T-cell (primary cell): ENCODE measurements around the gene SELP. TPM values are rescaled to one million over a fixed set of nuclear protein-coding genes. Genes with fewer than 3 reads are reported as not detected.
"Not testable (repeated sequence)": the region's sequence is repeated elsewhere in the genome, so short reads cannot be mapped to it uniquely, and the experiment has no call there.

Experiments
- ATAC-seq, 4 experiments: fragments of 200-7000 bp in 3 of 4; fragments of 150-1000 bp in 1 of 4; cut with Tn5 transposase; replicated peaks in 1 of 4; 1 replicate in 3 of 4; 2 replicates in 1 of 4; pipeline ENCODE4 v1.10.0; 2021; ENCODE audit warnings: moderate library complexity in 3 of 4, mild to moderate bottlenecking in 2 of 4, moderate number of reproducible peaks in 1 of 4
- CTCF ChIA-PET, 2 donors: fragments of 300-600 bp; sonication (Branson Sonifier 250); formaldehyde crosslinking; loops; one replicate each; lab custom pipeline; 2022; ENCODE audit warnings: antibody characterized with exemption in 2 of 2; lab: Charles Lee
- POLR2A ChIA-PET, 2 donors: fragments of 300-600 bp; sonication (Branson Sonifier 250); formaldehyde crosslinking; loops; one replicate each; lab custom pipeline; 2022; ENCODE audit warnings: antibody characterized with exemption in 2 of 2; lab: Charles Lee
- DNase-seq, 35 experiments: peaks; one replicate each; pipeline versions ENCODE4 v3.0.0 to v3.0.0-alpha.2; 2013 to 2023
- H3K27ac ChIP-seq: one replicate; pipeline ENCODE4 v1.5.1; 2013; ENCODE audit warnings: low read length
- H3K27me3 ChIP-seq, 2 experiments: replicated peaks in 1 of 2; 1 replicate in 1 of 2; 2 replicates in 1 of 2; pipeline versions ENCODE4 v1.6.1 to v1.7.0; 2013; ENCODE audit warnings: low read length in 1 of 2, mixed read lengths in 1 of 2; ENCODE audit not compliant: control insufficient read depth in 2 of 2, insufficient read depth in 2 of 2; ENCODE audit errors: extremely low read depth in 1 of 2
- H3K36me3 ChIP-seq, 2 donors: 1 replicate in 1 of 2; 2 replicates in 1 of 2; pipeline versions ENCODE4 v1.6.1 to v1.7.0; 2013; ENCODE audit warnings: low read length in 1 of 2; ENCODE audit not compliant: control insufficient read depth in 2 of 2, insufficient read depth in 1 of 2; ENCODE audit errors: extremely low read depth in 1 of 2
- H3K4me1 ChIP-seq, 2 experiments: 1 replicate in 1 of 2; 2 replicates in 1 of 2; pipeline versions ENCODE4 v1.6.1 to v1.7.0; 2013; ENCODE audit warnings: low read length in 2 of 2, mixed read lengths in 1 of 2; ENCODE audit not compliant: insufficient read depth in 2 of 2, control insufficient read depth in 1 of 2; ENCODE audit errors: extremely low read depth in 1 of 2
- H3K4me3 ChIP-seq, 2 donors: 1 replicate in 1 of 2; 2 replicates in 1 of 2; pipeline versions ENCODE4 v1.5.1 to v1.7.0; 2013; ENCODE audit warnings: mild to moderate bottlenecking in 2 of 2, low read length in 1 of 2, moderate library complexity in 1 of 2; ENCODE audit not compliant: control insufficient read depth in 1 of 2; ENCODE audit errors: extremely low read depth in 1 of 2
- H3K9me3 ChIP-seq: 2 replicates; pipeline ENCODE4 v1.7.0; 2013
- H3K27ac Mint-ChIP-seq, 2 donors: one replicate each; pipeline ENCODE4 v1.8.0; 2020 to 2021; ENCODE audit warnings: mild to moderate bottlenecking in 2 of 2, mixed read lengths in 2 of 2
- H3K27me3 Mint-ChIP-seq, 2 donors: one replicate each; pipeline ENCODE4 v1.8.0; 2021 to 2022; ENCODE audit warnings: mixed read lengths in 2 of 2
- H3K36me3 Mint-ChIP-seq: one replicate; pipeline ENCODE4 v1.8.0; 2021; ENCODE audit warnings: mixed read lengths
- H3K4me1 Mint-ChIP-seq, 3 donors: one replicate each; pipeline ENCODE4 v1.8.0; 2020 to 2022; ENCODE audit warnings: mixed read lengths in 3 of 3, mild to moderate bottlenecking in 1 of 3
- H3K4me3 Mint-ChIP-seq, 3 donors: one replicate each; pipeline ENCODE4 v1.8.0; 2020 to 2022; ENCODE audit warnings: mild to moderate bottlenecking in 3 of 3, mixed read lengths in 3 of 3, moderate library complexity in 3 of 3
- H3K9me3 Mint-ChIP-seq, 3 donors: one replicate each; pipeline ENCODE4 v1.8.0; 2020 to 2022; ENCODE audit warnings: mixed read lengths in 3 of 3
- WGBS: methylation state at CpG from one replicate; pipeline ENCODE4 v1.1.5; 2013; ENCODE audit warnings: missing lambda C conversion rate; ENCODE audit not compliant: insufficient coverage; 5-methylcytosine and 5-hydroxymethylcytosine counted together
- total RNA-seq, 35 experiments: library from RNA in 6 of 35; stranded (reverse) in 6 of 35; fragments of 120-200 nt in 1 of 35; gene quantifications; one replicate each; pipeline versions ENCODE4 v1.2.1 to v1.2.4 and lab custom pipeline; 2013 to 2026

Gene SELP
- 1 to 10 TPM; 1.3 to 3.4 (median 1.9) TPM for total RNA-seq
- 1.7 TPM for total RNA-seq (2013)
- 0.21 to 15.0 (median 2.9) reads per million in 29 experiments for total RNA-seq (lab: John Stamatoyannopoulos, UW)

DNA sequence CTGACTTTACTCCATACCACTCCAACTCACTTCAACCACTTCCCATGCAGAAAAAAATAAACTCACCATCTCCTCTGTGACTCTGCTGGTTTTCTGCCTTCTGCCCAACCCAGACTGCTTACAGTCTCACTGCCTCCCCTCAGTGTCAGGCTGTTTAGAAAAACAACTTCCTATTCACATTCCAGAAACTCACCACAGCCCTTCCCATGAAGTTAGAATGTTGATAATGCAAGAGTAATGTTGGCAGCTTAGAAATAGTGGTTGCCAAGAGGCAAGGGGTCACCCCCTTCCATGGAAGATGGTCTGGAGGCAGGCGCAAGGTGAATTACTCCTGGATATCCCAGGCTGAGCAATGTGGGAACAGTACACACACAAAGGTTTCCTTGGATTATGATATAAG, at the start of gene SELP:
Gene SELP, minus strand, starts transcription at position 119 of the 400 bp plus-strand sequence. Its CDS starts 50 bp downstream, at position 69.
- H3K36me3 ChIP-seq, result no peaks in the 10 kb centered on the region

DNA sequence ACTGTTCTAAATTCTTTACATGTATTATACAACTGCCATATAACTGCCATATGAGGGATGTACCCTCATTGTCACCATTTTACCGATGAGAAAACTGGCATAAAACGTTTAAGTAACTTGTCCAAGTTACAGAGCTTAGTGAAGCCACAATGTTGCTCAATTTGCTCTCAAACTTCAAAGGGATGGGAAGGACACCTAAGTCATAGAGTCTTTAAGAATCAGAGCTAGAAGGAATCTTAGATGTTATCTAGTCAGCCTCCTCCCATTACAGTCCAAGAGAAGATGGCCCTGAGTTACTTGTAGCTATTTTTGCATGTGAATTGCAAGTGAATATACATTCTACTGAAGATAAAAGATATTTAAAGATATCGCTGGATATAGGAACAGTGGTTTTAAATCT, 49.8 kb upstream of the SELP start:
- peak overlapping the region; percentile 18 to 39 for H3K27ac Mint-ChIP-seq
- H3K4me3 Mint-ChIP-seq, result peak overlapping the region in 1 of 3 donors; percentile 58
- POLR2A ChIA-PET, result interaction anchor here in 1 of 2 donors (0.6 kb wide), 2 partner anchors 18 to 19 kb away, joined by 3 read pairs; no protein-coding TSS in a partner anchor
- no peaks in the 10 kb centered on the region for H3K36me3 Mint-ChIP-seq
- no peak overlapping the region for H3K4me3 ChIP-seq
- no peaks in the 10 kb centered on the region for H3K27me3 ChIP-seq
- H3K4me1 ChIP-seq, result peaks cover 29 to 35% of the 10 kb centered on the region in 2 experiments
- DNase-seq (no peak), ATAC-seq (no peak)
- CTCF ChIA-PET, result interaction anchor here (0.9 to 1.7 kb wide), 8 partner anchors 9 to 128 kb away, joined by 3 to 8 read pairs (median 4); no protein-coding TSS in a partner anchor
- no CpG with 5 or more reads among the region's 3 CpGs for WGBS
- H3K9me3 ChIP-seq, result no peaks in the 10 kb centered on the region
- no peaks in the 10 kb centered on the region for H3K27me3 Mint-ChIP-seq
- H3K9me3 Mint-ChIP-seq, result no peaks in the 10 kb centered on the region
- no peaks in the 10 kb centered on the region for H3K36me3 ChIP-seq
- H3K27ac ChIP-seq, result no peak overlapping the region
- H3K4me1 Mint-ChIP-seq, result peaks cover 60 to 74% (median 63%) of the 10 kb centered on the region in 3 donors

More for the DNA sequence above, at the start of gene SELP:
- WGBS, result no CpG with 5 or more reads among the region's 1 CpG
- no peak for DNase-seq
- Histone ChIP-seq H3K27me3 (no peaks in the 10 kb centered on the region), H3K4me3 (no peak within 1 kb of the TSS), H3K9me3 (peaks cover 4% of the 10 kb centered on the region), H3K27ac (no peak within 1 kb of the TSS), H3K4me1 (peaks cover 23 to 48% of the 10 kb centered on the region in 2 experiments)
- POLR2A ChIA-PET, result interaction anchor here in 1 of 2 donors (0.7 kb wide), 1 partner anchor 281 kb away, joined by 4 read pairs; no protein-coding TSS in a partner anchor
- peaks cover 15% of the 10 kb centered on the region for H3K36me3 Mint-ChIP-seq
- H3K9me3 Mint-ChIP-seq, result peaks cover 6 to 12% (median 8%) of the 10 kb centered on the region in 3 donors
- peak within 1 kb of the TSS in 1 of 2 donors; percentile 88 for H3K27ac Mint-ChIP-seq
- CTCF ChIA-PET, result no interaction called here
- ATAC-seq, result no peak
- peak within 1 kb of the TSS in 1 of 3 donors; percentile 20 for H3K4me3 Mint-ChIP-seq
- peaks cover 45 to 54% (median 49%) of the 10 kb centered on the region in 3 donors for H3K4me1 Mint-ChIP-seq
- no peaks in the 10 kb centered on the region for H3K27me3 Mint-ChIP-seq

DNA sequence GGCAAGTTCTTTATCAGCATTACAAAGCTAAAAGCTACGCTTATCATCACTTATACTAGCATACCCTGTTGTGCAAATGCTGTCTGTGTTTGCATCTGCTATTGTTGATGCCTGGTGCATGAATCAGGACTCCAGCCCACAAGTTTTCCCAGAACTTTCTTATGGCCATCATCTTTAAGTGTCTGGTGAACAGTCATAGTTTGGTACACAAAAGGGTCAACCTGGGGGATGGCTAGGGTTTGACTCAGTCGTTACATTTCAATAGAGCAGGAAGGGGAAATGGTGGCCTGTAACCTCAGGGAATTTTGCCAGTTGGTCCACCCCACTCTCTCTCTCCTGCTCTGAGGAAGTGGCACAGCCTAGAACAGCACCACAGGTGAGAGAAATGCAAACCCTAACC, 46.1 kb upstream of the SELP start:
- Histone ChIP-seq H3K27me3 (no peaks in the 10 kb centered on the region), H3K36me3 (no peaks in the 10 kb centered on the region), H3K9me3 (no peaks in the 10 kb centered on the region), H3K4me1 (peaks cover 23 to 31% of the 10 kb centered on the region in 2 experiments), H3K27ac (no peak overlapping the region), H3K4me3 (no peak overlapping the region)
- Mint-ChIP-seq H3K4me3 (peak overlapping the region in 1 of 3 donors; percentile 43), H3K9me3 (peaks cover 0 to 12% (median 10%) of the 10 kb centered on the region in 3 donors), H3K27me3 (no peaks in the 10 kb centered on the region), H3K4me1 (peaks cover 53 to 76% (median 63%) of the 10 kb centered on the region in 3 donors), H3K36me3 (peaks cover 9% of the 10 kb centered on the region), H3K27ac (peak overlapping the region; percentile 68 to 74)
- ChIA-PET CTCF (interaction anchor here (0.9 to 2.0 kb wide), 4 partner anchors 28 to 36 kb away, joined by 3 to 4 read pairs (median 4); no protein-coding TSS in a partner anchor), POLR2A (interaction anchor here in 1 of 2 donors (0.6 to 1.0 kb wide), 2 partner anchors 39 to 1217 kb away, joined by 3 to 13 read pairs; no protein-coding TSS in a partner anchor)
- DNase-seq (no peak), ATAC-seq (peak in 2 of 4 experiments; percentile 41 to 43)
- no CpG with 5 or more reads among the region's 2 CpGs for WGBS

DNA sequence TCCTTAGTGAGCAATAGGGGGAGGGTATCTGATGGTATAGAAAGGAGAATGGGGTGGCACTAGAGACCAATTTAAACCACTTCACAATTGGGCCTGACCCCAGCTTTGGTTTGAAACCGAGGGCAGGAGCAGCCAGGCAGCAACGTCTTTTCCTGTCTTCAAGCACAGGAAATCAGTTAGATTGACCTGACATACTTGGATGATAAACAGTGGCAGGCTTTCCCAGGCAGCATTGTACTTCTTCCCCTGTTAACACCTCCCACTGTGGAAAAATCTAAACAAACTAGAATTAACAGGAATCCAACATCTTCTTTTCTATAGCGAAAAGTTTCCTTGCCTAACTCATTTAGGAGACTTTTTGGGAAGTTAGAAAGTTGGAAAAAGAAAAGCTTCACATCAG, 40.9 kb upstream of the SELP start:
- no peak for DNase-seq
- Mint-ChIP-seq H3K4me1 (peaks cover 57 to 65% (median 65%) of the 10 kb centered on the region in 3 donors), H3K27ac (peak overlapping the region; percentile 79 to 85), H3K9me3 (peaks cover 0 to 12% (median 10%) of the 10 kb centered on the region in 3 donors), H3K4me3 (peak overlapping the region in 1 of 3 donors; percentile 63), H3K27me3 (no peaks in the 10 kb centered on the region), H3K36me3 (peaks cover 14% of the 10 kb centered on the region)
- Histone ChIP-seq H3K9me3 (no peaks in the 10 kb centered on the region), H3K36me3 (no peaks in the 10 kb centered on the region), H3K27ac (no peak overlapping the region), H3K27me3 (no peaks in the 10 kb centered on the region), H3K4me3 (no peak overlapping the region), H3K4me1 (peaks cover 9 to 23% of the 10 kb centered on the region in 2 experiments)
- POLR2A ChIA-PET, result no interaction called here
- 0% methylated on average over 1 of the region's 3 CpGs for WGBS
- no peak for ATAC-seq
- CTCF ChIA-PET, result interaction anchor here in 1 of 2 donors (1.1 to 1.5 kb wide), 3 partner anchors 9 to 36 kb away, joined by 3 to 4 read pairs (median 3); no protein-coding TSS in a partner anchor

DNA sequence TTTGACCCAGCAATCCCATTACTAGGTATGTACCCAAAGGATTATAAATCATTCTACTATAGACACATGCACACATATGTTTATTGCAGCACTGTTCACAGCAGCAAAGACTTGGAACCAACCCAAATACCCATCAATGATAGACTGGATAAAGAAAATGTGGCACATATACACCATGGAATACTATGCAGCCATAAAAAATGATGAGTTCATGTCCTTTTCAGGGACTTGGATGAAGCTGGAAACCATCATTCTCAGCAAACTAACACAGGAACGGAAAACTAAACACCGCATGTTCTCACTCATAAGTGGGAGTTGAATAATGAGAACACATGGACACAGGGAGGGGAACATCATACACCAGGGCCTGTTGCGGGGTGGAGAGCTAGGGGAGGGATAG, 40.3 kb upstream of the SELP start:
- H3K4me3 ChIP-seq, POLR2A ChIA-PET, H3K27me3 ChIP-seq, DNase-seq, ATAC-seq, H3K27ac ChIP-seq, H3K9me3 ChIP-seq, H3K27me3 Mint-ChIP-seq, H3K36me3 ChIP-seq: not testable (repeated sequence)
- peaks cover 8 to 22% of the 10 kb centered on the region in 2 experiments for H3K4me1 ChIP-seq
- peak overlapping the region; percentile 79 to 85 for H3K27ac Mint-ChIP-seq
- peaks cover 14% of the 10 kb centered on the region for H3K36me3 Mint-ChIP-seq
- CTCF ChIA-PET, result interaction anchor here in 1 of 2 donors (1.1 to 1.5 kb wide), 2 partner anchors 10 to 12 kb away, joined by 3 to 4 read pairs; no protein-coding TSS in a partner anchor
- no CpG with 5 or more reads among the region's 3 CpGs for WGBS
- H3K9me3 Mint-ChIP-seq, result peaks cover 0 to 12% (median 10%) of the 10 kb centered on the region in 3 donors
- peaks cover 52 to 62% (median 59%) of the 10 kb centered on the region in 3 donors for H3K4me1 Mint-ChIP-seq
- peak overlapping the region in 1 of 3 donors; percentile 63 for H3K4me3 Mint-ChIP-seq

DNA sequence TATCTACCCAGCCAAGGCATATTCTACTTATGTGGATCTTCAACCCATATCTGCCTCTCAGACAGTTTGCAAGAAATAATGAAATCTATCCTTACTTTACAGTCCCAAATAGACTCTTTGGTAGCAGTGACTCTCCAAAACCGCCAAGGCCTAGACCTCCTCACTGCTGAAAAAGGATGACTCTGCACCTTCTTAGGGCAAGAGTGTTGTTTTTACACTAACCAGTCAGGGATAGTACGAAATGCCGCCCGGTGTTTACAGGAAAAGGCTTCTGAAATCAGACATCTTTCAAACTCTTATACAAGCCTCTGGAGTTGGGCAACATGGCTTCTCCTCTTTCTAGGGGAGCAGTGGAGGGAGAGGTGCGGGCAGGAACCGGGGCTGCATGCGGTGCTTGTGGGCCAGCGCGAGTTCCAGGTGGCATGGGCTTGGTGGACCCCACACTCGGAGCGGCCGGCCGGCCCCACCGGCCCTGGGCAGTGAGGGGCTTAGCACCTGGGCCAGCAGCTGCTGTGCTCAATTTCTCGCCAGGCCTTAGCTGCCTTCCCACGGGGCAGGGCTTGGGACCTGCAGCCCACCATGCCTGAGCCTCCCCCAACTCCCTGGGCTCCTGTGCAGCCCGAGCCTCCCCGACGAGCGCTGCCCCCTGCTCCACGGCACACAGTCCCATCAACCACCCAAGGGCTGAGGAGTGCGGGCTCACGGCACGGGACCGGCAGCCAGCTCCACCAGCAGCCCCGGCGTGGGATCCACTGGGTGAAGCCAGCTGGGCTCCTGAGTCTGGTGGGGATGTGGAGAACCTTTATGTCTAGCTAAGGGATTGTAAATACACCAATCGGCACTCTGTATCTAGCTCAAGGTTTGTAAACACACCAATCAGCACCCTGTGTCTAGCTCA, 38.0 kb upstream of the SELP start:
- H3K36me3 ChIP-seq, H3K4me3 ChIP-seq, H3K27me3 ChIP-seq, H3K27me3 Mint-ChIP-seq, H3K9me3 Mint-ChIP-seq, CTCF ChIA-PET, H3K9me3 ChIP-seq, POLR2A ChIA-PET: not testable (repeated sequence)
- peak overlapping the region; percentile 22 to 63 (median 57) for H3K4me3 Mint-ChIP-seq
- DNase-seq (peak in 3 of 35 experiments; percentile 11 to 25 (median 15)), ATAC-seq (peak in 2 of 4 experiments; percentile 6 to 32)
- WGBS, result no CpG with 5 or more reads among the region's 28 CpGs
- peaks cover 8 to 22% of the 10 kb centered on the region in 2 experiments for H3K4me1 ChIP-seq
- H3K27ac ChIP-seq, result peak overlapping the region; percentile 53
- H3K4me1 Mint-ChIP-seq, result peaks cover 60 to 78% (median 66%) of the 10 kb centered on the region in 3 donors
- peak overlapping the region; percentile 94 to 96 for H3K27ac Mint-ChIP-seq
- peaks cover 13% of the 10 kb centered on the region for H3K36me3 Mint-ChIP-seq
